ENCODE measurements around the gene AP4S1.

AP4S1 gene

DNA sequence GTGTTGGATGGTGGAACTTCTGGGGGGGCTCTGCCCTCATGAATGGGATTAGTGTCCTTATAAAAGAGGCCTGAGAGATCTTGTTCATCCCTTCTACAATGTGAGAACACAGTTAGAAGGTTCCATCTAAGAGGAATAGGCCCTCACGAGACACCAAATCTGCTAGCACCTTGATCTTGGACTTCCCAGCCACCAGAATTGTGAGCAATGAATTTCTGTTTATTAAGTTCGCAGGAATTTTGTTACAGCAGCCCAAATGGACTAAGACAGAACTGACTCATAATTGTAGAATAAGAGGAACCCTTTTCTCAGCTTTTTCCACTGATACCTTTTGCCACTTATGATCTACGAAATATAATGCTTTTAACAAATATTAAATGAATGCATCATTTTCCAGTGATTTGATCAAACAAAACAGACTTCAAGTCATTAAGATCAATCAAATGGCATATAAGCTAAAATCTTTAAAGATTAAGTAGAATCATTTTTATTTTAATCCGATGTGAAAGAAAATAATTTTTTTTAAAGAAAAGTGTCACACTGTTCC is 113.9 kb downstream of the AP4S1 start:
- DNase-seq, result no peak

DNA sequence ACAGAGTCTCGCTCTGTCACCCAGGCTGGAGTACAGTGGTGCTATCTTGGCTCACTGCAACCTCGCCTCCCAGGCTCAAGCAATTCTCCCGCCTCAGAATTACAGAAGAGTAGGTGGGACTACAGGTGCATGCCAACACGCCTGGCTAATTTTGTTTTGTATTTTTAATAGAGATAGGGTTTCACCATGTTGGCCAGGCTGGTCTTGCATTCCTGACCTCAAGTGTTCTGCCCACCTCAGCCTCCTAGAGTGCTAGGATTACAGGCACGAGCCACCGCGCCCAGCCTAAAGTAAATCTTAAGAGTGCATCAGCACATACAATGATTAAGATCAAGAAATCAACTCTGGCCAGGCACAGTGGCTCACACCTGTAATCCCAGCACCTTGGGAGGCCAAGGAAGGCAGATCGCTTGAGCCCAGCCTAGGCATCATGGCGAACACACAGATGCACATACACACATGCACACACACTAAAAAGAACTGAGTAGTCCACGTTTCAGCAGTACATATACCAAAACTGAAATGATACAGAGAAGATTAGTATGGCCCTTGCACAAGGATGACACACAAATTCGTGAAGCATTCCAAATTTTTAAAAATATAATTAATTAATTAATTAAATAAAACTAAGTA is 117.1 kb downstream of the AP4S1 start:
- DNase-seq, result no peak

Data from hematopoietic multipotent progenitor cell treated with erythropoietin and hydrocortisone succinate and interleukin-3 and kit ligand, for 8 days (in vitro differentiated cells).